NCI-H2107 (cell line): ENCODE data around the gene LINC00632.

Source experiments
- DNase-seq: peaks from one replicate; lab custom pipeline; 2025; lab: John Stamatoyannopoulos, UW

The LINC00632 gene

DNA sequence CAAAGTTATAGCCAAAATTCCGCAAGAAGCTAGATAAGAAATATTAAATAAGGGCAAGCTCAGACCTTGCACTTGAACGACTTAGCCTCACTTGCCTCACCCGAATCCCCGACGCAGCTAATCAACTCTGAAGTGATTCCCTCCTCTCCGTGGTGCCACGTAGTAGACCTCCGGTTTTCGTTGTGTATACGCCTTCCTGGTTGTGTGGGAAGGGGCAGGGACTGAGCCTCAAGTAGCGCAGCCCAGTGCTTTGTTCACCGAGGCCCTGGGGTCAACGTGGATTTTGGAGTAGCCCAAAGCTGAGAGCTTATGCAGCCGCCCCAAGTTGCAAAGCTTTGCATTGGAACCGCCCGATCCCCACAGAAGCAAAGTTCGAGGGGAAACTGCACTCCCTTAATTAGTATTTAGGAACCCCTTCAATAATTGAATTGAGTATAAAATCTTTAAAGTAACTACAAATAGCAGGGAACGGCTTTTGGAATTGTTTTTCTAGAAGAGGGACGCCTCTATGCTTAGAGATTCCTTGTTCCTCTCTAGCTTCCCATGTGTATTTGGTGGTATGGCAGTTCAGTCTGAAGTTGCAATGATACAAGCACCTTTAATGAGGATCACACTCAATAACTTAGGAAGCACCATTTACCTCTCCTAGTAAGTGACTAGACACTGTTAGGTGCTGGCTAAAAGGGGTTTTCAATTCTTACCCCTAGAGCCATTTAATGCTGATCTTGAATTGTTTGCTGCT, 55.7 kb downstream of the LINC00632 start:
- no peak for DNase-seq

DNA sequence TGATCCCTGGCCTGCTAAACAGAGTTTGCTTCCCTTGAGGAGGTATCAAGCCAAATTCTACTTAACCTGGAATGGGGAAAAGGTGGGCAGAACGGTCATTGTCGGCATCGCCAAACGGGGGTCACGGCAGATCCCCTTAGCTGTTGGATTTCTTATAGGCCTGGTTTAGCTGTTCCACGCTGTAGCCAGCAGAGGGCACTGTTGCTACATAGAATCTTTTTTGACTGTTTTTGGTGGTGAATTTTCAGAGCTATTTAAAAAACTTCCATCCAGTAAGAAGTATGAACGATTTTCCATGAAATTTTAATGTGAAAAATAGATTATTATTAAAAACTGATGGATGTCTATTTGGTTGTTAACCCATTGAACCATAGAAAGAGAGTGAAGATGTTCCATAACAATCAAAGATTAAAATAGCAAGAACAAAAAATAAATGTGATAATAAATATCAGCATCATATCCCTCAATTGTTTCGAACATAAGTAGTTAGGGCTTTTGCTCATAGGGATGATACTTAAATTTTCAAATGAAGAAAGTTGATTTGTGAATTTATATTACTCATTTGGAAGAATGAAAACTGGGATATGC, 56.6 kb downstream of the LINC00632 start:
- DNase-seq = peak; percentile 4

DNA sequence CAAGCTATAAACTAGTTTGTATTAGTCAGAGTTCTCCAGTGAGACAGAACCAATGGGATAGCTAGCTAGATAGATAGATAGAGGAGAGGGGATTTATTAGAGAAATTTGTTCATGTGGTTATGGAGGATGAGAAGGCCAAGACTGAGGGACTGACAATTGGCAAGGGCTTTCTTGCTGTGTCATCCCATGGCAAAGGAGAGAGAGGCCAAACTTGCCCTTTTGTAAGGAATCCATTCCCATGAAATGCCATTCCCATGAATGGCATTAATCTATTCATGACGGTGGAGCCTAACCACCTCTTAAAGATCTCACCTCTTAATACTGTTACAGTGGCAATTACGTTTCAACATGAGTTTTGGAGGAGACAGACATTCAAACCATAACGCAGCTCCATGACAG, 58.1 kb downstream of the LINC00632 start:
- DNase-seq = no peak

DNA sequence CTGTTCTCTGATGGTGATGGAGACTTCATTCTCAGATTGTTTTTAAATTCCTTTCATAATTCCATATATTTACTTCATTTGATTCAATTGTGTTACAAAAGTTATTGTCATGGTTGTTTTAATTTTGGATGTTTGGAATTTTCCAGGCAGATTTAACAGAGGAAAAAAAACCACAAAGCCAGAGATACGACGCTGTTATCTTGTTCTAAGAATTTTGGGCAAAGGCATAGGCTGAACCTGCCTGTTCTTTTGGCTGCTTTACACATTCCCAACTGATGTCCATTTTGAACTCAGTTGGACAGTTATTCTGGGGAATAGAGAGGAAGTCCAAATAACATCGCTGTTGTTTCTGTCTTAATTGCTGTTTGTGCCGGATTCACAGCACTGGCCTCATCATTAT, 65.7 kb downstream of the LINC00632 start:
- no peak for DNase-seq

DNA sequence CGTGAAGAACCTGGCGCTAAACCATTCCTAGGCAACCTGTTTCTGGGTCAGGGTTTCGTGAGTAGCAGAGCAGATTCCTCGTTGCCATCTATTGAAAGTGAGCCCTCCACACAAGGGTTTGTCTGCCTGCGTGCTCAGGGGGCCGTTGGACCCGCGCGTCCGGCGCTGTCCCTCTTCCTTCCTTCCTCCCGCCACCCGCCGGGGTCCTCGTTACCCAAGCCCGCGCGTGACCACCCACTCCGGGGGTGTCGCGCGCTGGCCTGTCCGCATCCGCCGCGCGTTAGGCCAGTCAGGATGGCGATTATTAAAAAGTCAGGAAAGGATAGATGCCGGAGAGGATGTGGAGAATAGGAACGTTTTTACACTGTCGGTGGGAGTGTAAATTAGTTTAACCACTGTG, 66.8 kb downstream of the LINC00632 start:
- DNase-seq = no peak

DNA sequence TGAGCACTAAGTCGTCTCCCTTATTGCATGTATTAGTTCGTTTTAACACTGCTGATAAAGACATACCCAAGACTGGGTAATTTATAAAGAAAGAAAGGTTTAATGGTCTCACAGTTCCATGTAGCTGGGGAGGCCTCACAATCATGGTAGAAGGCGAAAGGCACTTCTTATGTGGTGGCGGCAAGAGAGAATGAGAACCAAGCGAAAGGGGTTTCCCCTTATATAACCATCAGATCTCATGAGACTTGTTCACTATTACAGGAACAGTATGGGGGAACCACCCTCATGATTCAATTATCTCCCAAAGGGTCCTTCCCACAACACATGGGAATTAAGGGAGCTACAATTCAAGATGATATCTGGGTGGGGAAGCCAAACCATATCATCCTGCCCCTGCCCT, 85.1 kb downstream of the LINC00632 start:
- no peak for DNase-seq

DNA sequence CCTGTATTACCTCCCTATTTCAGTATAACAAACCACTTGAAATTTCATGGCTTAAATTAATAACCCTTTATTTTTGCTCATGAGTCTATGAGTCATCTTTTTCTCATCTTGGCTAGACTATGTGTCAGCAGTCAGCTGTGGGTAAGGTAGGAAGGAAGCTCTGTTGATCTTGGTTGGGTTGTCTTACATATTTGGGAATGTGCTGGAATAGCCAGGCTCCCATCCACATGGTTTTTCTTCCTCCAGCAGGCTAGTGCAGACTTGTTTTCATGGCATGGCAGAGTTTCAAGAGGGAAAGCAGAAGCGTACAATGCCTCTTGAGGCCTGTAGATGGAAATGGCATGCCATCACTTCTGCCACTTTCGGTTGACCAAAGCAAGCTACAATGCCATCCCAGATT, 89.7 kb downstream of the LINC00632 start:
- DNase-seq = no peak

DNA sequence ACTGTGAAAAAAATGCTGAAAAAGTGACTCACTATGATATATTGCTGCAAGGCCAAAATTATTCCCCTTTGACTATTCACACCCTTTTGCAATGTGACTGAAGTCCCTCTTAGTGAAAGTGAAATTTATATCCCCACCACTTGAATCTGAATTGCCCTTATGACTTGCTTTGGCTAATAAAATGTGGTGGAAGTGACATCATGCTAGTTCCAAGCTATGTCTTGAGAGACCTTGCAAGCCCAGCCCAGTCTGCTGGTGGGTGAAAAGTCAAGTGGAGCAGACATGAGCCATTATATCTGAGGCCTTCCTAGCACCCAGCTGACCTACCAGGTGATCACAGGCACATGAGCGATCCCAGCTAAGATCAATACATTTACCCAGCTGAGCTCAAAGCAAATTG, 94.7 kb downstream of the LINC00632 start:
- no peak for DNase-seq

DNA sequence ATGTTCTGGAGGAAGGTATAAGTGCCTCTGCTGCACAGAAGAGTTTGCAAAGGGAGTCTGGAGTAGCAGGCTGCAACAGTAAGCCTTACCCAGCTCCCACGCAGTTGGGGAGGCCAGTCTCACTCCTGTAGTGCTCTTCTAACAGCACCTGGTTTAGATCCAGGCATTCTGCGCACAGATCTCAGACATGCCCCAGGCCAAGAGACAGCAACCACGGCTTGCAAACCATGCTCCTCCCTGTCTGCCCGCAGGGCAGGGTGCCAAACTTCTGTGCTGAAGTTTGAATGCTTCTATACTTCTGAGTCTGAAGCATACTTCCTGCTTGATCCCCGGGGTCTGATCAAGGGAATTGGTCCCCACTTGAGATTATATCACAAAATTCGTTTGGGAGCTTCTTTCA, 106.3 kb downstream of the LINC00632 start:
- DNase-seq = no peak

DNA sequence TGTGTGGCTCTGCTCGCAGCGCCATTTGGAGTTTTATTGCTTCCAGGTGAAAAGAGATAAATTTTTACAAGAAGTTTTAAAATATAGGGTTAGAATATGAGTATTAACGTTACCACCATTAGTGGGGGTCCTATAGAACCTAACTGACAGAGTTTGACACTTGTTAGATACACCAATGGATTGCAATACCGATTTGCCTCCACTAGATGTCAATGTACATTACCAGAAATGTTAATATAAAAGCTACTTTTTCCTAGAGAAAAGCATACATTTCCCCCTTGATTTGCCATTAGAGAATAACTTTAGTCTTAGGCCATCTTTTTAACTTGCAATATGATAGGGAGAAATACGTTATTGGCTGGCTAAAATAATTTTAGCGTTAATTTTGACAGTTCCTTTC, 108.4 kb downstream of the LINC00632 start:
- DNase-seq = no peak

DNA sequence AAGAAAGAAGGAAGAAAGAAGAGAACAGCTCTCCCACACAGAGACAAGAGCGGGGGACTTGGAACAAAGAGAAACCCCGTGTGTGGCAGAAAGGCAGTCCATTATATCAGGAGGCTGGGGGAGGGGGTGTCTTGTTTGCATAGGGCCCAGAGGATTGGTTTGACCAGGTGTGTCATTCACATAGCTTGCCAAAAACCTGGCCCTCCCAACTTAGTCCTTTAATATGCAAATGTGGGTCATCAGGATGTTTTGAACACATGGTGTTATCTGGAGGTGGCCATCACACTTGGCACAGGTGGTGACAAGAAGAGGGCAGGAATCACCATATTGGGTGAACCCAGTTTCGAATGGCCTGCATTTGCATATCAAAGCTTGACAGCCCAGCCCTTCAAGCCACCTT, 111.7 kb downstream of the LINC00632 start:
- no peak for DNase-seq

DNA sequence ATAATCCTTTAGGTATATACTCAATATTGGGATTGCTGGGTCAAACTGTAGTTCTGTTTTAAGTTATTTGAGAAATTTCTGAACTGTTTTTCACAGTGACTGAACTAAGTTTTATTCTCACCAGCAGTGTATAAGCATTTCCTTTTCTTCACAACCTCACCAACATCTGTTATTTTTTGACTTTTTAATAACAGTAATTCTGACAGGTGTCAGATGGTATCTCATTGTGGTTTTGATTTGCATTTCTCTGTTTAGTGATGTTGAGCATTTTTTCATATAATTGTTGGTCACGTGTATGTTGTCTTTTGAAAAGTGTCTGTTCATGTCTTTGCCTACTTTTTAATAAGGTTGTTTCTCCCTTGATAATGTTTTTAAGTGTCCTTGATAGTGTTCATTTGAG, 112.6 kb downstream of the LINC00632 start:
- no peak for DNase-seq

DNA sequence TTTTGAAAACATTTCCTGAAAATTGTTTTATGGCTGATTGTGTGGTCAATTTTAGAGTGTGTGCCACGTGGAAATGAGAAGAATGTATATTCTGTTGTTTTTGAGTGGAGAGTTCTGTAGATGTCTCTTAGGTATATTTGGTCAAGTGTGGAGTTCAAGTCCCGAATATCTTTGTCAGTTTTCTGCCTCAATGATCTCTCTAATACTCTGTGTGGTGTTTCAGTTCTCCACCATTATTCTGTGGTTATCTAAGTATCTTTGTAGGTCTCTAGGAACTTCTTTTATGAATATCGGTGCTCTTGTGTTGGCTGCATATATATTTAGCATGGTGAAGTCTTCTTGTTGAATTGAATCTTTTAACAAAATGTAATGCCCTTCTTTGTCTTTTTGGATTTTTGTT, 113.3 kb downstream of the LINC00632 start:
- no peak for DNase-seq

DNA sequence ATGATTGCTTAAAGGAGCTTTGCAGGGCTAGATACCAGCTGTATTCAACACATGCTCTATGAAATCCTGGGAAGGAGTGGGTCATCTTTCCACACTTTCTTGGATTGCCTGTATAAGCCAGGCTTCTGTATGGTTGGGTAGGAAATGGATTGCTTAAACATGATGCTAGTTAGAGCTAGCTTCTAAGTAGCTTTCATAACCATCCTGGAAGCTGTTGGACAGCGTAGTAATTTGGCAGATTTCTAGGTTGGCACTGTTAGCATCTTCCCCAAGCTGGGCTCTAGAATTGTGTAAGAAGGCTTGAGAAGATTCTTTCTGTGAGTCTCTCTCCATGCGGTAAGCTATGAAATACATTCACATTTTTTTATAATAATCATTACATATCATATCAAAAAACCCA, 127.3 kb downstream of the LINC00632 start:
- DNase-seq = no peak
